CD8-positive, alpha-beta memory T cell (primary cell): ENCODE measurements around the gene AMMECR1. TPM values are rescaled to one million over a fixed set of nuclear protein-coding genes. Genes with fewer than 3 reads are reported as not detected.

Experiments
- CTCF ChIA-PET: fragments of 350-600 bp; sonication (Branson Sonifier 250); formaldehyde crosslinking; loops from one replicate; lab custom pipeline; 2021; ENCODE audit warnings: antibody characterized with exemption; lab: Charles Lee
- POLR2A ChIA-PET: fragments of 350-600 bp; sonication (Branson Sonifier 250); formaldehyde crosslinking; loops from one replicate; lab custom pipeline; 2021; ENCODE audit warnings: antibody characterized with exemption; lab: Charles Lee
- DNase-seq, 5 donors: peaks; one replicate each; pipeline versions ENCODE4 v3.0.0 to v3.0.0-alpha.2; 2020 to 2022; ENCODE audit warnings: mixed read lengths in 1 of 5
- H3K27ac ChIP-seq: one replicate; pipeline ENCODE4 v1.7.0; 2013; ENCODE audit warnings: low read depth, mild to moderate bottlenecking, low read length, moderate library complexity
- H3K27me3 ChIP-seq: 2 replicates; pipeline ENCODE4 v1.7.0; 2013; ENCODE audit warnings: low read length, mild to moderate bottlenecking; ENCODE audit not compliant: insufficient read depth, poor library complexity, severe bottlenecking
- H3K36me3 ChIP-seq: 2 replicates; pipeline ENCODE4 v1.7.0; 2013; ENCODE audit warnings: mild to moderate bottlenecking, low read length, moderate library complexity; ENCODE audit not compliant: insufficient read depth
- H3K4me1 ChIP-seq: 2 replicates; pipeline ENCODE4 v1.7.0; 2013; ENCODE audit warnings: mild to moderate bottlenecking, low read length, moderate library complexity; ENCODE audit not compliant: insufficient read depth
- H3K4me3 ChIP-seq: 2 replicates; pipeline ENCODE4 v1.7.0; 2013; ENCODE audit warnings: mild to moderate bottlenecking, low read length
- H3K9me3 ChIP-seq: 2 replicates; pipeline ENCODE4 v1.7.0; 2013; ENCODE audit warnings: mild to moderate bottlenecking, low read length
- H3K27ac Mint-ChIP-seq, 8 donors: one replicate each; pipeline ENCODE4 v1.8.0; 2020 to 2021; ENCODE audit warnings: mixed read lengths in 8 of 8, mild to moderate bottlenecking in 6 of 8, inconsistent platforms in 3 of 8, moderate library complexity in 3 of 8
- H3K27me3 Mint-ChIP-seq, 2 donors: one replicate each; pipeline ENCODE4 v1.8.0; 2020 to 2021; ENCODE audit warnings: mixed read lengths in 2 of 2, mild to moderate bottlenecking in 1 of 2, moderate library complexity in 1 of 2
- H3K36me3 Mint-ChIP-seq, 3 donors: one replicate each; pipeline ENCODE4 v1.8.0; 2020 to 2021; ENCODE audit warnings: mixed read lengths in 3 of 3, inconsistent platforms in 1 of 3, mild to moderate bottlenecking in 1 of 3
- H3K4me1 Mint-ChIP-seq, 3 donors: one replicate each; pipeline ENCODE4 v1.8.0; 2020 to 2021; ENCODE audit warnings: mixed read lengths in 3 of 3, inconsistent platforms in 1 of 3, mild to moderate bottlenecking in 1 of 3
- H3K4me3 Mint-ChIP-seq, 7 donors: one replicate each; pipeline ENCODE4 v1.8.0; 2020 to 2021; ENCODE audit warnings: mixed read lengths in 7 of 7, mild to moderate bottlenecking in 6 of 7, moderate library complexity in 4 of 7, inconsistent platforms in 2 of 7
- H3K9me3 Mint-ChIP-seq, 5 donors: one replicate each; pipeline ENCODE4 v1.8.0; 2020 to 2022; ENCODE audit warnings: mixed read lengths in 5 of 5, mild to moderate bottlenecking in 3 of 5, moderate library complexity in 2 of 5, inconsistent platforms in 1 of 5
- polyA plus RNA-seq: library from polyadenylated mRNA; unstranded; fragments of 300-500 nt; fragmentation: Illumina TruSeq; gene quantifications from one replicate; pipeline ENCODE4 v1.2.3, GENCODE V29; 2021
- total RNA-seq, 2 experiments: library from RNA; stranded (reverse); gene quantifications; one replicate each; pipeline ENCODE4 v1.2.3, GENCODE V29; 2021

AMMECR1 gene
- total and polyA plus RNA-seq, 3 experiments from 2014 or later = 8.0 to 16.6 (median 16.3) TPM

- Mint-ChIP-seq H3K4me3 (peak overlapping the region in 1 of 7 donors; percentile 17), H3K27me3 (peaks cover 0 to 10% of the 10 kb centered on the region in 2 donors), H3K4me1 (peaks cover 14 to 28% (median 21%) of the 10 kb centered on the region in 3 donors), H3K9me3 (no peaks in the 10 kb centered on the region), H3K27ac (peak overlapping the region in 5 of 8 donors; percentile 45 to 86 (median 74)), H3K36me3 (peaks cover 0 to 9% (median 2%) of the 10 kb centered on the region in 3 donors)
- H3K27ac ChIP-seq = no peak overlapping the region
- no peaks in the 10 kb centered on the region for H3K27me3 ChIP-seq
- ChIA-PET POLR2A (no interaction called here), CTCF (no interaction called here)
- no peaks in the 10 kb centered on the region for H3K4me1 ChIP-seq
- no peaks in the 10 kb centered on the region for H3K9me3 ChIP-seq
- no peak overlapping the region for H3K4me3 ChIP-seq
- DNase-seq = no peak
- no peaks in the 10 kb centered on the region for H3K36me3 ChIP-seq
Observed at GRCh38 chrX:110182362-110182761, 135.5 kb downstream of the AMMECR1 start.

- no peak overlapping the region for H3K4me3 ChIP-seq
- Mint-ChIP-seq H3K9me3 (no peaks in the 10 kb centered on the region), H3K27ac (peak overlapping the region in 7 of 8 donors; percentile 23 to 86 (median 69)), H3K36me3 (peaks cover 0 to 10% (median 2%) of the 10 kb centered on the region in 3 donors), H3K4me1 (peaks cover 14 to 28% (median 21%) of the 10 kb centered on the region in 3 donors), H3K27me3 (peaks cover 0 to 10% of the 10 kb centered on the region in 2 donors), H3K4me3 (peak overlapping the region in 2 of 7 donors; percentile 9 to 53)
- ChIA-PET CTCF (no interaction called here), POLR2A (no interaction called here)
- H3K9me3 ChIP-seq = no peaks in the 10 kb centered on the region
- no peaks in the 10 kb centered on the region for H3K27me3 ChIP-seq
- no peak for DNase-seq
- no peaks in the 10 kb centered on the region for H3K36me3 ChIP-seq
- no peak overlapping the region for H3K27ac ChIP-seq
- no peaks in the 10 kb centered on the region for H3K4me1 ChIP-seq
Observed at GRCh38 chrX:110181459-110182137, 136.3 kb downstream of the AMMECR1 start.

DNA sequence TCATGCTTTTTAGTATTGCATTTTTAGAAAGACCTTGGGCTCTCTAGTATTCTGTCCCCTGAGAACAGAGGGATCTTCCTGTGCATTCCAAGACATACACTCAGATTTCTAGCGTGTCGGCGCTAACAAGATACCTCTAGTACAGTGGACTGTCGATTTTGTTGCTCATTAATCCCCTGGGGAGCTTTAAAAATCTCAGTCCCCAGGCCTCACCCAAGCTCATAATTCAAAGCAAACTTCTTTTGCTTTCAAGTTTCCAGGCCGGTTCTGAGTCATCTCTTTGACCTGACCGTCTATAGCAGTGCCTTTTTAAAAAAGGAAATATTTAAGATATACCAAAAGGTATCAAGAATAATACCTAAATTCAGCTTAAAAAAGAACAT is 137.0 kb downstream of the AMMECR1 start:
- H3K27me3 Mint-ChIP-seq = peaks cover 0 to 10% of the 10 kb centered on the region in 2 donors
- H3K4me1 Mint-ChIP-seq = peaks cover 14 to 29% (median 21%) of the 10 kb centered on the region in 3 donors
- ChIA-PET CTCF (no interaction called here), POLR2A (no interaction called here)
- H3K36me3 ChIP-seq = no peaks in the 10 kb centered on the region
- H3K27me3 ChIP-seq = no peaks in the 10 kb centered on the region
- H3K4me3 Mint-ChIP-seq = no peak overlapping the region
- H3K9me3 ChIP-seq = no peaks in the 10 kb centered on the region
- H3K9me3 Mint-ChIP-seq = no peaks in the 10 kb centered on the region
- DNase-seq = no peak
- no peak overlapping the region for H3K4me3 ChIP-seq
- peaks cover 0 to 13% (median 2%) of the 10 kb centered on the region in 3 donors for H3K36me3 Mint-ChIP-seq
- no peak overlapping the region for H3K27ac ChIP-seq
- peak overlapping the region in 3 of 8 donors; percentile 2 to 64 (median 31) for H3K27ac Mint-ChIP-seq
- H3K4me1 ChIP-seq = no peaks in the 10 kb centered on the region

- H3K4me3 Mint-ChIP-seq = no peak overlapping the region
- H3K27ac Mint-ChIP-seq = peak overlapping the region in 4 of 8 donors; percentile 2 to 64 (median 34)
- H3K9me3 Mint-ChIP-seq = no peaks in the 10 kb centered on the region
- peaks cover 0 to 10% of the 10 kb centered on the region in 2 donors for H3K27me3 Mint-ChIP-seq
- no peaks in the 10 kb centered on the region for H3K27me3 ChIP-seq
- H3K27ac ChIP-seq = no peak overlapping the region
- POLR2A ChIA-PET = no interaction called here
- H3K4me1 ChIP-seq = no peaks in the 10 kb centered on the region
- H3K36me3 Mint-ChIP-seq = peaks cover 0 to 13% (median 2%) of the 10 kb centered on the region in 3 donors
- no peak for DNase-seq
- H3K36me3 ChIP-seq = no peaks in the 10 kb centered on the region
- H3K4me1 Mint-ChIP-seq = peaks cover 12 to 26% (median 18%) of the 10 kb centered on the region in 3 donors
- no peak overlapping the region for H3K4me3 ChIP-seq
- CTCF ChIA-PET = no interaction called here
- H3K9me3 ChIP-seq = no peaks in the 10 kb centered on the region
Observed at GRCh38 chrX:110180176-110180927, 137.5 kb downstream of the AMMECR1 start.

DNA sequence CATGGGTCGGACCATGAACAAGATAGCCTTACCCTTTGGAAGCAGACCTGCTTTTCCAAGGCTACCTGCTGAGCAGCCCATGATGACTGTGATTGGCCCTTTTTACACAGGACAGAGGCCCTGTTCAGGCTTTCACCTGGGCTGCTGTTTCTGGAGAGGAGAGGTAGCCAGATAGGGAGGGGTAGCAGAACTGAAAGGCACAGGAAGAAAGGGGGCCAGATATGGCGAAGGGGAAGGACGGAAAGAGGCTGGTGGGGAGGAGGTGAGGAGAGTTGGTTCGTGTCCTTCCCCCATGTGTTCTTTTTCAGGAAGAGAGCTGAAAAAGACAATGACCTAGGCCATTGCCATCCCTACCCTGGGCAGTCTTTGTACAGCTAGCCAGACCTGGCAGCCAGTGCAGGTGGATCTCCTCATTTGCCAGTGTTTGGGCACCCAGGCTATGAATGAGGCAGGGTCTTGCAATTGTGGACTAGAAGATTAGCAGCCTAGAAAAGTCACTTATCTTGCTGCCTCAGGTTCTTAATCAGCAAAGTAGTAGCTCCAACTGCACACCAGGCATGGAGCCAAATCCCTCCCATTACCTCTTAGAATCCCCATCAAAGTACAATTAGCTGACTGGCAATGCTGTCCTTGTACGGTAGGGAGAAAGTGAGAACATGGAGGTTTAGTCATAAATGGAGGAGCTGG is 139.6 kb downstream of the AMMECR1 start:
- H3K27me3 ChIP-seq = no peaks in the 10 kb centered on the region

GRCh38 chrX:110175696-110176095 is 142.2 kb downstream of the AMMECR1 start:
- Mint-ChIP-seq H3K4me3 (no peak overlapping the region), H3K27me3 (peaks cover 0 to 5% of the 10 kb centered on the region in 2 donors), H3K27ac (no peak overlapping the region), H3K9me3 (no peaks in the 10 kb centered on the region), H3K36me3 (peaks cover 0 to 42% (median 1%) of the 10 kb centered on the region in 3 donors), H3K4me1 (peaks cover 0 to 12% (median 10%) of the 10 kb centered on the region in 3 donors)
- CTCF ChIA-PET = interaction anchor here (1.6 kb wide), 1 partner anchor 9 kb away, joined by 5 read pairs; no protein-coding TSS in a partner anchor
- H3K27ac ChIP-seq = no peak overlapping the region
- H3K9me3 ChIP-seq = no peaks in the 10 kb centered on the region
- H3K27me3 ChIP-seq = no peaks in the 10 kb centered on the region
- H3K4me3 ChIP-seq = no peak overlapping the region
- no peaks in the 10 kb centered on the region for H3K36me3 ChIP-seq
- no peak for DNase-seq
- POLR2A ChIA-PET = no interaction called here
- no peaks in the 10 kb centered on the region for H3K4me1 ChIP-seq

More for the DNA sequence above, 139.6 kb downstream of the AMMECR1 start:
- Mint-ChIP-seq H3K4me1 (peaks cover 4 to 24% (median 14%) of the 10 kb centered on the region in 3 donors), H3K27ac (peak overlapping the region in 1 of 8 donors; percentile 85), H3K36me3 (peaks cover 0 to 21% (median 2%) of the 10 kb centered on the region in 3 donors), H3K4me3 (no peak overlapping the region), H3K27me3 (peaks cover 0 to 12% of the 10 kb centered on the region in 2 donors), H3K9me3 (no peaks in the 10 kb centered on the region)
- ChIA-PET POLR2A (interaction anchor here (0.6 kb wide), 1 partner anchor 19 kb away, joined by 3 read pairs; no protein-coding TSS in a partner anchor), CTCF (interaction anchor here (0.8 kb wide), 1 partner anchor 10 kb away, joined by 3 read pairs; no protein-coding TSS in a partner anchor)
- no peak overlapping the region for H3K4me3 ChIP-seq
- peak overlapping the region; percentile 54 for H3K27ac ChIP-seq
- no peak for DNase-seq
- H3K9me3 ChIP-seq = no peaks in the 10 kb centered on the region
- no peaks in the 10 kb centered on the region for H3K36me3 ChIP-seq
- H3K4me1 ChIP-seq = no peaks in the 10 kb centered on the region

- H3K4me1 ChIP-seq = no peaks in the 10 kb centered on the region
- no peaks in the 10 kb centered on the region for H3K36me3 ChIP-seq
- no peak overlapping the region for H3K27ac ChIP-seq
- peaks cover 0 to 43% (median 1%) of the 10 kb centered on the region in 3 donors for H3K36me3 Mint-ChIP-seq
- H3K27me3 ChIP-seq = no peaks in the 10 kb centered on the region
- ChIA-PET POLR2A (no interaction called here), CTCF (interaction anchor here (1.0 kb wide), 1 partner anchor 29 kb away, joined by 3 read pairs; no protein-coding TSS in a partner anchor)
- H3K9me3 Mint-ChIP-seq = no peaks in the 10 kb centered on the region
- no peak overlapping the region for H3K4me3 ChIP-seq
- no peaks in the 10 kb centered on the region for H3K9me3 ChIP-seq
- H3K4me1 Mint-ChIP-seq = peaks cover 0 to 10% (median 8%) of the 10 kb centered on the region in 3 donors
- no peak for DNase-seq
- H3K4me3 Mint-ChIP-seq = no peak overlapping the region
- peak overlapping the region in 1 of 8 donors; percentile 19 for H3K27ac Mint-ChIP-seq
- peaks cover 0 to 4% of the 10 kb centered on the region in 2 donors for H3K27me3 Mint-ChIP-seq
Observed at GRCh38 chrX:110175146-110175545, 142.7 kb downstream of the AMMECR1 start.
